Endothelial cell of umbilical vein (primary cell): ENCODE data around the gene ADD1. TPM values are rescaled to one million over a fixed set of nuclear protein-coding genes. Genes with fewer than 3 reads are reported as not detected.

ENCODE experiments used
- BruUV-seq: library from RNA; stranded (reverse); fragments of 400-500 nt; replicated peaks from 2 replicates; lab custom pipeline; 2021; lab: Mats Ljungman, UMichigan
- CTCF ChIA-PET: fragments of 300-600, 350-600 bp; sonication (Branson Sonifier 250); formaldehyde crosslinking; loops from one replicate; lab custom pipeline; 2021; ENCODE audit warnings: antibody characterized with exemption, inconsistent platforms; lab: Charles Lee
- POLR2A ChIA-PET: fragments of 300-600, 350-600 bp; sonication (Branson Sonifier 250); formaldehyde crosslinking; loops from one replicate; lab custom pipeline; 2021; ENCODE audit warnings: antibody characterized with exemption, inconsistent platforms; lab: Charles Lee
- DNase-seq: peaks from one replicate; pipeline ENCODE4 v3.0.0-alpha.2; 2011; ENCODE audit warnings: low read depth, low spot score
- FAIRE-seq: peaks from 2 replicates; lab custom pipeline; 2011; peaks lifted over from hg19 to GRCh38; lab: Jason Lieb, UNC
- H2AFZ ChIP-seq: 2 replicates; pipeline ENCODE4 v1.6.0; 2012; ENCODE audit warnings: low read depth, low read length, control low read depth, inconsistent platforms
- H3K27ac ChIP-seq: 2 replicates; pipeline ENCODE4 v1.5.1; 2011; ENCODE audit warnings: low read depth, mild to moderate bottlenecking, control low read depth, low read length, moderate library complexity; ENCODE audit not compliant: insufficient read depth
- H3K27me3 ChIP-seq, 2 experiments: 2 replicates each; pipeline versions ENCODE4 v1.6.0 to v1.6.1; 2011; ENCODE audit warnings: low read length in 2 of 2, mixed read lengths in 1 of 2; ENCODE audit not compliant: control insufficient read depth in 2 of 2, insufficient read depth in 2 of 2
- H3K36me3 ChIP-seq, 2 experiments: 2 replicates in 1 of 2; 3 replicates in 1 of 2; pipeline ENCODE4 v1.5.1; 2011; ENCODE audit warnings: low read length in 2 of 2, mild to moderate bottlenecking in 1 of 2, moderate library complexity in 1 of 2; ENCODE audit not compliant: control insufficient read depth in 2 of 2, insufficient read depth in 2 of 2; ENCODE audit errors: extremely low read depth in 1 of 2
- H3K4me1 ChIP-seq: 3 replicates; pipeline ENCODE4 v1.5.1; 2011; ENCODE audit warnings: mild to moderate bottlenecking, low read length; ENCODE audit not compliant: control insufficient read depth, insufficient read depth; ENCODE audit errors: extremely low read depth
- H3K4me2 ChIP-seq: 2 replicates; pipeline ENCODE4 v1.6.1; 2011; ENCODE audit warnings: low read length, control low read depth, mixed read lengths; ENCODE audit not compliant: insufficient read depth
- H3K4me3 ChIP-seq, 3 experiments: fragments of 200-600 bp in 1 of 3; sonication (generic), shearing (Covaris generic) in 1 of 3; replicated peaks in 1 of 3; 2 replicates each; pipeline ENCODE4 v1.5.1; 2011 to 2016; ENCODE audit warnings: control low read depth in 3 of 3, low read length in 3 of 3, mild to moderate bottlenecking in 2 of 3, inconsistent platforms in 1 of 3, low read depth in 1 of 3, moderate library complexity in 1 of 3; ENCODE audit not compliant: insufficient read depth in 1 of 3
- H3K79me2 ChIP-seq: 2 replicates; pipeline ENCODE4 v1.6.0; 2012; ENCODE audit warnings: low read length, inconsistent platforms; ENCODE audit not compliant: control insufficient read depth, insufficient read depth
- H3K9ac ChIP-seq: replicated peaks from 2 replicates; pipeline ENCODE3; 2011; ENCODE audit warnings: low read length, control low read depth; ENCODE audit not compliant: insufficient read depth; ENCODE audit errors: extremely low read depth
- H3K9me1 ChIP-seq: replicated peaks from 3 replicates; pipeline ENCODE4 v1.6.0; 2011; ENCODE audit warnings: mild to moderate bottlenecking, low read length; ENCODE audit not compliant: control insufficient read depth, insufficient read depth; ENCODE audit errors: extremely low read depth
- H3K9me3 ChIP-seq: replicated peaks from 2 replicates; pipeline ENCODE4 v1.5.1; 2012; ENCODE audit warnings: low read length, inconsistent platforms; ENCODE audit not compliant: control insufficient read depth, insufficient read depth
- H4K20me1 ChIP-seq: replicated peaks from 2 replicates; pipeline ENCODE3; 2011; ENCODE audit warnings: mild to moderate bottlenecking, low read length; ENCODE audit not compliant: control insufficient read depth, insufficient read depth; ENCODE audit errors: extremely low read depth
- EZH2 ChIP-seq: IDR thresholded peaks from 2 replicates; pipeline ENCODE4 v1.6.1; 2012; ENCODE audit warnings: borderline replicate concordance, low read depth, mild to moderate bottlenecking, moderate library complexity, low read length, inconsistent platforms; ENCODE audit not compliant: severe bottlenecking
- FOS ChIP-seq: IDR thresholded peaks from 2 replicates; pipeline ENCODE4 v1.6.1; 2011; ENCODE audit warnings: mild to moderate bottlenecking, low read length, moderate library complexity, borderline replicate concordance; ENCODE audit not compliant: insufficient read depth
- GATA2 ChIP-seq: IDR thresholded peaks from 2 replicates; pipeline ENCODE4 v1.7.0; 2011; ENCODE audit warnings: low read depth, mild to moderate bottlenecking, moderate library complexity, mixed read lengths, low read length; ENCODE audit not compliant: insufficient read length, insufficient read depth
- JUN ChIP-seq: IDR thresholded peaks from 2 replicates; pipeline ENCODE4 v1.6.1; 2011; ENCODE audit warnings: borderline replicate concordance, low read depth; ENCODE audit not compliant: insufficient read length, insufficient read depth
- MYC ChIP-seq: IDR thresholded peaks from one replicate; pipeline ENCODE4 v1.6.1; 2011; ENCODE audit warnings: mild to moderate bottlenecking, low read depth, low read length
- POLR2A ChIP-seq: IDR thresholded peaks from 2 replicates; pipeline ENCODE4 v1.6.1; 2012; ENCODE audit warnings: low read depth, mild to moderate bottlenecking, control low read depth, low read length
- POLR2AphosphoS5 ChIP-seq: IDR thresholded peaks from 2 replicates; pipeline ENCODE4 v1.6.1; 2012; ENCODE audit warnings: low read depth, mild to moderate bottlenecking, control low read depth, low read length, moderate library complexity; ENCODE audit not compliant: insufficient read depth
- dilution Hi-C: fragments of 300-500 bp; cut with MboI; formaldehyde crosslinking; loops from one replicate; pipeline ENCODE4 v1.15.0; 2019; ENCODE audit warnings: low sequenced_read_pairs; ENCODE audit not compliant: extremely low pct_ligation_motif_present
- intact Hi-C: fragments of 100-400 bp; cut with micrococcal nuclease; formaldehyde crosslinking; loops from one replicate; pipeline ENCODE4 v1.10.0; 2022
- polyA plus RNA-seq, 4 experiments: library from polyadenylated mRNA; depleted of rRNA in 3 of 4; stranded (reverse) in 3 of 4; unstranded in 1 of 4; fragments of >200 nt; gene quantifications; 2 replicates each; pipeline versions ENCODE4 v1.2.1 to v1.2.3, GENCODE V29; 2011 to 2012; ENCODE audit warnings: missing spikeins in 1 of 4
- total RNA-seq: library from RNA; stranded (reverse); gene quantifications from 2 replicates; pipeline ENCODE4 v1.2.3, GENCODE V29; 2021
- TF ChIP-seq, protein P1 (sequence below): IDR thresholded peaks from 2 replicates; pipeline ENCODE4 v1.6.1; 2011; ENCODE audit not compliant: insufficient read depth, insufficient read length
- TF ChIP-seq, protein P2 (sequence below), 2 donors: IDR thresholded peaks; 1 replicate in 1 of 2; 2 replicates in 1 of 2; pipeline ENCODE4 v1.5.1; 2011; ENCODE audit warnings: low read length in 2 of 2, mild to moderate bottlenecking in 2 of 2, moderate library complexity in 2 of 2, control low read depth in 1 of 2, inconsistent platforms in 1 of 2, low read depth in 1 of 2; ENCODE audit not compliant: insufficient read depth in 1 of 2; ENCODE audit errors: extremely low read depth in 1 of 2

ADD1 gene
- total and polyA plus RNA-seq, 2 donors (not counting 3 experiments of a cell fraction or from before 2014, with no cell fraction given), result 219 to 305 TPM

DNA sequence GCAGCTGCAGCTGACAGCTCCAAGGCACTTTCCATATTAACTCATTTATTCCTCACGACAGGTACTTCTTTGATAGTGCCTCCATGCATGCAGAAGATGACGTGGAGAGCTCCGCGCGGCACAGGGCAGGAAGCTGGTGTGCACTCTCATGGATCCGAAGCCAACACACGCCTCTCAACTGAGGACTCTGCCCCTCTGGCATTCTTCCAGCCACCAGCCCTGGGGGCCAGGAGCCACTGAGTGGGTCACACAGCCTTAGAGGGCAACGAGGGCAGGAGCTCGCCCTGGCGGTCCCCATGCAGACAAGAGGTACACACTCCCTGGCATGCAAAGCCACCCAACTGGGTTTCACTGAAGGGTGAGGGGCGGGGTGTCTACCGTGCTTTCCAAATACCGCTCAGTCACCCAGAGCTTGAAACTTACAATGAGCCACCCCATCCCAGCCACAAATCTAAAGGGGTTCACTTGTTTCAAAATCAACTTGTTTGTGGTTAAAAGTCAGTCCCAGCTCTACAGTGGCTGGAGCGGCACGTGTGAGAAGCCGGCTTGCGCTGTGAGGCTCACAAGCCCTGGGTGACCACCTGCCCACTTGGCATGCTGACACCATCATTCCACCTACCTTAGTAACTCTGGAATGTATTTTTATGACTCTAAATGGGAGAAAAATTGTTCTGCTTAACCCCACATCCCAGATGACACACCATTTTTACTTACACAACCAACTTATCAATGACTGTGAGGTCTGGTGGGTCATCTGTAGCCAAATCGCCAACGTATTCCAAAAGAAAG is 103.4 kb downstream of the ADD1 start:
- no peak overlapping the region for H2AFZ ChIP-seq
- no peaks in the 10 kb centered on the region for H3K27me3 ChIP-seq
- H3K4me2 ChIP-seq, result no peak overlapping the region
- FAIRE-seq (no peak), DNase-seq (no peak)
- H3K4me1 ChIP-seq, result no peaks in the 10 kb centered on the region
- ChIA-PET POLR2A (no interaction called here), CTCF (interaction anchor here (3.0 kb wide), 1 partner anchor 16 kb away, joined by 21 read pairs; the partner anchor contains the start of genes GRK4 and NOP14)
- no peaks in the 10 kb centered on the region for H4K20me1 ChIP-seq
- TF ChIP-seq JUN, result no peak
- TF ChIP-seq, protein P1, sequence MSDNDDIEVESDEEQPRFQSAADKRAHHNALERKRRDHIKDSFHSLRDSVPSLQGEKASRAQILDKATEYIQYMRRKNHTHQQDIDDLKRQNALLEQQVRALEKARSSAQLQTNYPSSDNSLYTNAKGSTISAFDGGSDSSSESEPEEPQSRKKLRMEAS, result no peak
- TF ChIP-seq GATA2, result no peak
- TF ChIP-seq POLR2AphosphoS5, result no peak
- TF ChIP-seq, protein P2, sequence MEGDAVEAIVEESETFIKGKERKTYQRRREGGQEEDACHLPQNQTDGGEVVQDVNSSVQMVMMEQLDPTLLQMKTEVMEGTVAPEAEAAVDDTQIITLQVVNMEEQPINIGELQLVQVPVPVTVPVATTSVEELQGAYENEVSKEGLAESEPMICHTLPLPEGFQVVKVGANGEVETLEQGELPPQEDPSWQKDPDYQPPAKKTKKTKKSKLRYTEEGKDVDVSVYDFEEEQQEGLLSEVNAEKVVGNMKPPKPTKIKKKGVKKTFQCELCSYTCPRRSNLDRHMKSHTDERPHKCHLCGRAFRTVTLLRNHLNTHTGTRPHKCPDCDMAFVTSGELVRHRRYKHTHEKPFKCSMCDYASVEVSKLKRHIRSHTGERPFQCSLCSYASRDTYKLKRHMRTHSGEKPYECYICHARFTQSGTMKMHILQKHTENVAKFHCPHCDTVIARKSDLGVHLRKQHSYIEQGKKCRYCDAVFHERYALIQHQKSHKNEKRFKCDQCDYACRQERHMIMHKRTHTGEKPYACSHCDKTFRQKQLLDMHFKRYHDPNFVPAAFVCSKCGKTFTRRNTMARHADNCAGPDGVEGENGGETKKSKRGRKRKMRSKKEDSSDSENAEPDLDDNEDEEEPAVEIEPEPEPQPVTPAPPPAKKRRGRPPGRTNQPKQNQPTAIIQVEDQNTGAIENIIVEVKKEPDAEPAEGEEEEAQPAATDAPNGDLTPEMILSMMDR (IDR thresholded peaks at IDR 0.05; ENCODE audit: extremely low read depth in 1 of 2, insufficient read depth in 1 of 2, low read depth in 1 of 2, low read length in 2 of 2), result no peak
- no peak for TF ChIP-seq EZH2
- TF ChIP-seq POLR2A, result no peak
- TF ChIP-seq MYC, result no peak
- no peak for TF ChIP-seq FOS
- no peak overlapping the region for H3K4me3 ChIP-seq
- dilution Hi-C loops (no loop called here), intact Hi-C loops (no loop called here)
- H3K9me3 ChIP-seq, result no peaks in the 10 kb centered on the region
- H3K9me1 ChIP-seq, result no peaks in the 10 kb centered on the region
- H3K79me2 ChIP-seq, result peaks cover 2% of the 10 kb centered on the region
- no TSS peak for BruUV-seq
- H3K36me3 ChIP-seq, result peaks cover 34 to 64% of the 10 kb centered on the region in 2 experiments
- no peak overlapping the region for H3K27ac ChIP-seq
- H3K9ac ChIP-seq, result no peak overlapping the region
